GM19328 (cell line): ENCODE data around the gene FAU.

Experiments
- ATAC-seq: cut with Tn5 transposase; IDR thresholded peaks from one replicate; pipeline ENCODE4 v1.9.1; 2021; ENCODE audit warnings: mild to moderate bottlenecking, moderate library complexity; ENCODE audit not compliant: unreplicated experiment

Gene FAU

GRCh38 chr11:65109231-65110198 lies 12.4 kb downstream of the FAU start:
- ATAC-seq = no peak

GRCh38 chr11:65108469-65109123 lies 13.3 kb downstream of the FAU start:
- ATAC-seq = no peak

- no peak for ATAC-seq
Measured at GRCh38 chr11:65107751-65108468, 14.0 kb downstream of the FAU start.

GRCh38 chr11:65107078-65107477 lies 14.9 kb downstream of the FAU start:
- ATAC-seq = no peak

GRCh38 chr11:65104628-65105027 lies 17.3 kb downstream of the FAU start:
- ATAC-seq = no peak

- ATAC-seq = no peak
Measured at GRCh38 chr11:65103476-65103875, 18.5 kb downstream of the FAU start.

GRCh38 chr11:65102142-65103095 lies 19.5 kb downstream of the FAU start:
- no peak for ATAC-seq

- no peak for ATAC-seq
Measured at GRCh38 chr11:65100674-65101350, 21.1 kb downstream of the FAU start.

- ATAC-seq = no peak
Measured at GRCh38 chr11:65096926-65097325, 25.0 kb downstream of the FAU start.

GRCh38 chr11:65095974-65096806 lies 25.7 kb downstream of the FAU start, which contains the start of gene VPS51:
TSS of gene VPS51 (plus strand) at chr11:65096214. CDS start at chr11:65096251, 37 bp downstream.
- ATAC-seq = peak; percentile 71

- no peak for ATAC-seq
Measured at GRCh38 chr11:65095427-65095826, 26.5 kb downstream of the FAU start.

- no peak for ATAC-seq
Measured at GRCh38 chr11:65090628-65091027, 31.3 kb downstream of the FAU start.

- ATAC-seq = no peak
Measured at GRCh38 chr11:65089621-65090020, 32.3 kb downstream of the FAU start.

- ATAC-seq = no peak
Measured at GRCh38 chr11:65087827-65088226, 34.1 kb downstream of the FAU start.

- ATAC-seq = no peak
Measured at GRCh38 chr11:65087216-65087615, 34.7 kb downstream of the FAU start.

GRCh38 chr11:65086809-65087208 lies 35.1 kb downstream of the FAU start:
- no peak for ATAC-seq

- no peak for ATAC-seq
Measured at GRCh38 chr11:65085446-65085845, 36.5 kb downstream of the FAU start.

GRCh38 chr11:65084598-65085375 lies 37.1 kb downstream of the FAU start:
- ATAC-seq = no peak
